ENCODE measurements around the gene BCAR3.
"Not testable (repeated sequence)": the region's sequence is repeated elsewhere in the genome, so short reads cannot be mapped to it uniquely, and the experiment has no call there.

BCAR3 gene

DNA sequence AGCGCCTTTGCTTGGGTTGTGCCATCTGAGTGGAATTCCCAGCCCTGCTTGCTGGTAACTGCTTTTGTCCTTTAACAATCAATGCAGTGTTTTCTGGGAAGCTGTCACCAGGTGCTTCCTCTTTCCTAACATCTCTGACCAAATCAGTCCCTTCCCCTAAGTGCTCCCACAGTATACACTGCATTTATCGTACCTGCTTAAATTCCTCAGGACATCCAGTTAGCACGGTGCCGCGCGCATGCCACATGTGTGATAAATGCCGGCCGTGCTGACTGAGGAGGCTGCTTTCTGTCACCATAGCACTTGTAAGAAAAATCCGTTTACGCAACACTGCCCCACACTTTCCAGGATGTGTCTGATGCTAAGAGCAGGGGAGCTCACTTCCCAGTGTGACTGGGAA lies 115.4 kb downstream of the BCAR3 start:
- no peak for TF ChIP-seq SUZ12 (IDR thresholded peaks at IDR 0.05; ENCODE audit: extremely low read depth, insufficient read depth, insufficient read length)
- TF ChIP-seq YY1 (IDR thresholded peaks at IDR 0.05; ENCODE audit: insufficient read depth, insufficient read length): no peak
- TF ChIP-seq ZNF274 (IDR thresholded peaks at IDR 0.05; ENCODE audit: low read depth, low read length): no peak
- Histone ChIP-seq H3K27me3 (ENCODE audit: insufficient read depth, insufficient read length) (no peaks in the 10 kb centered on the region), H3K4me3 (ENCODE audit: insufficient read length, low read depth) (no peak overlapping the region), H3K36me3 (ENCODE audit: insufficient read depth, insufficient read length, low read length) (peaks cover 74% of the 10 kb centered on the region), H3K9ac (ENCODE audit: insufficient read length, low read depth) (no peak overlapping the region), H3K9me3 (ENCODE audit: insufficient read depth, low read length) (no peaks in the 10 kb centered on the region), H3K4me1 (ENCODE audit: insufficient read depth, insufficient read length) (peaks cover 4% of the 10 kb centered on the region)
- DNase-seq (ENCODE audit: low read depth, low spot score): no peak

GRCh38 chr1:93565496-93566206 lies 116.0 kb downstream of the BCAR3 start:
- Histone ChIP-seq H3K9ac (ENCODE audit: insufficient read length, low read depth) (no peak overlapping the region), H3K4me1 (ENCODE audit: insufficient read depth, insufficient read length) (peaks cover 4% of the 10 kb centered on the region), H3K36me3 (ENCODE audit: insufficient read depth, insufficient read length, low read length) (peaks cover 76% of the 10 kb centered on the region), H3K9me3 (ENCODE audit: insufficient read depth, low read length) (no peaks in the 10 kb centered on the region), H3K4me3 (ENCODE audit: insufficient read length, low read depth) (no peak overlapping the region), H3K27me3 (ENCODE audit: insufficient read depth, insufficient read length) (no peaks in the 10 kb centered on the region)
- DNase-seq (ENCODE audit: low read depth, low spot score): no peak
- TF ChIP-seq ZNF274 (IDR thresholded peaks at IDR 0.05; ENCODE audit: low read depth, low read length): no peak

DNA sequence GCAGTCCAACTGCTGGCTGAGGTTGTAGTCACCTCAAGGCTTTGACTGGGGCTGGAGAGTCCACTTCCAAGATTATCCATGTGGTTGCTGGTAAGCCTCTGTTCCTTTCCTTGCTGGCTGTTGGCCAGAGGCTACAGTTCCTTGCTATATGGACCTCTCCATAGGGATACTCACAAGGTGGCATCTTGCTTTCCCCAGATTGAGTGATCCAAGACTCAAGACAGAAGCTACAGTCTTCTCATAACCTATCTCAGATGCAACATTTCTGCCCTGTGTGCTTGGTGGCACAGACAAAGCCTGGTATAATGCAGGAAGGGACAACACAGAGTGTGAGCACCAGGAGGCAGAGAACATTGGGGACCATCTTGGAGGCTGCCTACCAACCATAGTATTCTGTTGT lies 121.9 kb downstream of the BCAR3 start:
- no peak overlapping the region for H3K4me3 ChIP-seq (ENCODE audit: insufficient read length, low read depth)
- DNase-seq (ENCODE audit: low read depth, low spot score): no peak
- TF ChIP-seq ZNF274 (IDR thresholded peaks at IDR 0.05; ENCODE audit: low read depth, low read length) (no peak), YY1 (IDR thresholded peaks at IDR 0.05; ENCODE audit: insufficient read depth, insufficient read length) (no peak), SUZ12 (IDR thresholded peaks at IDR 0.05; ENCODE audit: extremely low read depth, insufficient read depth, insufficient read length) (no peak)
- H3K9ac ChIP-seq (ENCODE audit: insufficient read length, low read depth): no peak overlapping the region
- no peaks in the 10 kb centered on the region for H3K9me3 ChIP-seq (ENCODE audit: insufficient read depth, low read length)
- H3K36me3 ChIP-seq (ENCODE audit: insufficient read depth, insufficient read length, low read length): peaks cover 42% of the 10 kb centered on the region
- H3K27me3 ChIP-seq (ENCODE audit: insufficient read depth, insufficient read length): no peaks in the 10 kb centered on the region
- H3K4me1 ChIP-seq (ENCODE audit: insufficient read depth, insufficient read length): no peaks in the 10 kb centered on the region

GRCh38 chr1:93559045-93559444 lies 122.6 kb downstream of the BCAR3 start:
- H3K4me1 ChIP-seq (ENCODE audit: insufficient read depth, insufficient read length): no peaks in the 10 kb centered on the region
- no peak overlapping the region for H3K9ac ChIP-seq (ENCODE audit: insufficient read length, low read depth)
- no peaks in the 10 kb centered on the region for H3K9me3 ChIP-seq (ENCODE audit: insufficient read depth, low read length)
- H3K27me3 ChIP-seq (ENCODE audit: insufficient read depth, insufficient read length): no peaks in the 10 kb centered on the region
- no peak overlapping the region for H3K4me3 ChIP-seq (ENCODE audit: insufficient read length, low read depth)
- no peak for DNase-seq (ENCODE audit: low read depth, low spot score)
- H3K36me3 ChIP-seq (ENCODE audit: insufficient read depth, insufficient read length, low read length): peaks cover 38% of the 10 kb centered on the region
- TF ChIP-seq SUZ12 (IDR thresholded peaks at IDR 0.05; ENCODE audit: extremely low read depth, insufficient read depth, insufficient read length) (no peak), YY1 (IDR thresholded peaks at IDR 0.05; ENCODE audit: insufficient read depth, insufficient read length) (no peak), ZNF274 (IDR thresholded peaks at IDR 0.05; ENCODE audit: low read depth, low read length) (no peak)

GRCh38 chr1:93556291-93556690 lies 125.3 kb downstream of the BCAR3 start:
- no peak for TF ChIP-seq YY1 (IDR thresholded peaks at IDR 0.05; ENCODE audit: insufficient read depth, insufficient read length)
- no peak for TF ChIP-seq SUZ12 (IDR thresholded peaks at IDR 0.05; ENCODE audit: extremely low read depth, insufficient read depth, insufficient read length)
- TF ChIP-seq ZNF274 (IDR thresholded peaks at IDR 0.05; ENCODE audit: low read depth, low read length): no peak
- Histone ChIP-seq H3K9me3 (ENCODE audit: insufficient read depth, low read length) (no peaks in the 10 kb centered on the region), H3K4me1 (ENCODE audit: insufficient read depth, insufficient read length) (no peaks in the 10 kb centered on the region), H3K9ac (ENCODE audit: insufficient read length, low read depth) (no peak overlapping the region), H3K27me3 (ENCODE audit: insufficient read depth, insufficient read length) (no peaks in the 10 kb centered on the region), H3K36me3 (ENCODE audit: insufficient read depth, insufficient read length, low read length) (peaks cover 36% of the 10 kb centered on the region), H3K4me3 (ENCODE audit: insufficient read length, low read depth) (no peak overlapping the region)
- DNase-seq (ENCODE audit: low read depth, low spot score): no peak

DNA sequence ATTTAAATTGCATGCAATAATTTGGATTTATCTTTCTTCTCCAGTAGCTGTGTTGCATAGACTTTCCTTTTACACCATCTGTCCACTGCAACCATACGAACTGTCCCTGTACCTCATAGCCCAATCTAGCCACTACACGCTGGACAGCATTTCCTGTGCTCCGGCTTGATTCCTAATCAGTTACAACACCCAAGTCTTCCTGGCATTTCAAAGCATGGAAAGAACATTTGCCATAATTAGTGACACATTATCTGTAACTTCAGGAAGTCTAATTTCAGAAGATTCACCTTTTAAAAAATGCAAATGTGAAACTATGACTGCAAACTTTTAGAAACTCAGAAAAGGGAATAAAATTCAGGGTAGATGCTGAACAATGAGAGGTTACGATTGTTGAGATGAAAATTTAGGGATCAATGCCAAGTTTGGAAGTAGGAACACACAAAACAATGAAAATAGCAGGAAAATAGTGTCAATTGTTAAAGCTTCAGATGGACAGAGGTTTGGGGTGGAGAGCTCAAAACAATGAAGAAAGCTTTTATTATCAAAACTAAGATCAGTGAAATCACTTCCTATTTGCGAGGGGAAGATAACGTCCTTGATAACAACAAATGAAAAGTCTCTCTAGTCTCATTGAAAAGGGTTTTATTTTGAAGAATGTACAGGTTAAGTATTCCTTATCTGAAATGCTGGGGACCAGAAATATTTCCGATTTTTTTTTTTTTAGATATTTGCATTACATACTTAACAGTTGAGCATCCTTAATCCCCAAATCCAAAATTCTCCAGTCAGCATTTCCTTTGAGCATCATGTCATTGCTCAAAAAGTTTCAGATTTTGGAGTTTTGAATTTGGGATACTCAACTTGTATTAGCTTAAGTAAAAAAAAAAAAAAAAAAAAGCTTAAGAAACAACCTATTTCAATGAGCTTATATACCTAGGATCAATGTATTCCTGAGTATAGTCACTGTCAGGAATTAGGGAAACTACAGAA lies 126.5 kb downstream of the BCAR3 start:
- H3K4me1 ChIP-seq (ENCODE audit: insufficient read depth, insufficient read length): no peaks in the 10 kb centered on the region
- H3K9ac ChIP-seq (ENCODE audit: insufficient read length, low read depth): no peak overlapping the region
- H3K27me3 ChIP-seq (ENCODE audit: insufficient read depth, insufficient read length): no peaks in the 10 kb centered on the region
- no peaks in the 10 kb centered on the region for H3K9me3 ChIP-seq (ENCODE audit: insufficient read depth, low read length)
- TF ChIP-seq ZNF274 (IDR thresholded peaks at IDR 0.05; ENCODE audit: low read depth, low read length) (no peak), YY1 (IDR thresholded peaks at IDR 0.05; ENCODE audit: insufficient read depth, insufficient read length) (no peak), SUZ12 (IDR thresholded peaks at IDR 0.05; ENCODE audit: extremely low read depth, insufficient read depth, insufficient read length) (no peak)
- H3K4me3 ChIP-seq (ENCODE audit: insufficient read length, low read depth): no peak overlapping the region
- DNase-seq (ENCODE audit: low read depth, low spot score): no peak
- peaks cover 37% of the 10 kb centered on the region for H3K36me3 ChIP-seq (ENCODE audit: insufficient read depth, insufficient read length, low read length)

- H3K9me3 ChIP-seq (ENCODE audit: insufficient read depth, low read length); H3K4me3 ChIP-seq (ENCODE audit: insufficient read length, low read depth); H3K4me1 ChIP-seq (ENCODE audit: insufficient read depth, insufficient read length); H3K9ac ChIP-seq (ENCODE audit: insufficient read length, low read depth); DNase-seq (ENCODE audit: low read depth, low spot score); H3K27me3 ChIP-seq (ENCODE audit: insufficient read depth, insufficient read length): not testable (repeated sequence)
- peaks cover 43% of the 10 kb centered on the region for H3K36me3 ChIP-seq (ENCODE audit: insufficient read depth, insufficient read length, low read length)
Observed at GRCh38 chr1:93553886-93554490, 127.6 kb downstream of the BCAR3 start.

All from NT2/D1 (cell line).